K562 (cell line): ENCODE measurements around the gene DCAF7.

Source experiments
- CBX5 ChIP-seq: IDR thresholded peaks from 2 replicates; pipeline ENCODE4 v1.6.1; 2014; ENCODE audit warnings: low read depth, borderline replicate concordance
- CTCF ChIP-seq, 3 experiments: IDR thresholded peaks in 2 of 3; conservative IDR thresholded peaks in 1 of 3; 2 replicates each; pipeline ENCODE4 v1.5.1; 2011 to 2012; ENCODE audit warnings: low read length in 3 of 3, mild to moderate bottlenecking in 3 of 3, control low read depth in 2 of 3, improper control_type of control experiment in 1 of 3, inconsistent platforms in 1 of 3, low read depth in 1 of 3, mixed read lengths in 1 of 3, moderate library complexity in 1 of 3; ENCODE audit not compliant: insufficient read depth in 2 of 3
- SMARCC2 ChIP-seq: fragments of 450-650 bp; IDR thresholded peaks from 2 replicates; pipeline ENCODE4 v1.6.1; 2017; ENCODE audit warnings: antibody characterized with exemption, moderate library complexity, mild to moderate bottlenecking, low read depth
- STAT5B ChIP-seq: fragments of 250-450 bp; sonication (Bioruptor Pico); IDR thresholded peaks from 2 replicates; pipeline ENCODE4 v1.8.0; 2021; ENCODE audit warnings: mild to moderate bottlenecking, inconsistent platforms
- TRIM24 ChIP-seq, 2 experiments: fragments of 450-650 bp; IDR thresholded peaks; 2 replicates each; pipeline ENCODE4 v1.6.1; 2016

GRCh38 chr17:63623786-63624530 lies 73.7 kb downstream of the DCAF7 start:
- TF ChIP-seq STAT5B (CRISPR knock-in tag) (no peak), CTCF (IDR thresholded peaks at IDR 0.05 in 2 of 3, conservative IDR thresholded peaks at IDR 0.05 in 1 of 3; ENCODE audit: insufficient read depth in 2 of 3, low read depth in 1 of 3, low read length in 3 of 3) (no peak), SMARCC2 (no peak), TRIM24 (IDR thresholded peaks at IDR 0.05) (no peak), CBX5 (no peak)
